Measurements from ENCODE around the gene PIGV.

DNA sequence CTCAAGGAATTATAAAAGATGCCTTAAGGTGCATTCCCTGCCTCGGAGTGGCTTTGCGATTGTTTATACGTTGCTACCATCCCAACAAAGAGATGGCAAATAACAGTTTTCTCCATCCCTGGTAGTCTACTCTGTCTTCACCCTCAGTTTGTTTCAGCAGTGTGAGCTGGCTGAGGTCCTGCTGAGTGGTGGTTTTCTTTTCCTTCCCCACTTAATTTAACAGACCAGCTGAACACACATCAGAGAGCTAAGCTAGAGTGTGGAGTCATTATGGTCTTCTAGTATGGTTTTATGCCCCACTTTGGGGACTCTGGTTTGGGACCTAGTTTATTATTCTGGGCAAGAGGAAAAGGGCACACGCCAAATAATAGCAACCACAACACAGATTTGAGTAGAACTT, 2.2 kb downstream of the PIGV start:
- TF ChIP-seq, protein P1, sequence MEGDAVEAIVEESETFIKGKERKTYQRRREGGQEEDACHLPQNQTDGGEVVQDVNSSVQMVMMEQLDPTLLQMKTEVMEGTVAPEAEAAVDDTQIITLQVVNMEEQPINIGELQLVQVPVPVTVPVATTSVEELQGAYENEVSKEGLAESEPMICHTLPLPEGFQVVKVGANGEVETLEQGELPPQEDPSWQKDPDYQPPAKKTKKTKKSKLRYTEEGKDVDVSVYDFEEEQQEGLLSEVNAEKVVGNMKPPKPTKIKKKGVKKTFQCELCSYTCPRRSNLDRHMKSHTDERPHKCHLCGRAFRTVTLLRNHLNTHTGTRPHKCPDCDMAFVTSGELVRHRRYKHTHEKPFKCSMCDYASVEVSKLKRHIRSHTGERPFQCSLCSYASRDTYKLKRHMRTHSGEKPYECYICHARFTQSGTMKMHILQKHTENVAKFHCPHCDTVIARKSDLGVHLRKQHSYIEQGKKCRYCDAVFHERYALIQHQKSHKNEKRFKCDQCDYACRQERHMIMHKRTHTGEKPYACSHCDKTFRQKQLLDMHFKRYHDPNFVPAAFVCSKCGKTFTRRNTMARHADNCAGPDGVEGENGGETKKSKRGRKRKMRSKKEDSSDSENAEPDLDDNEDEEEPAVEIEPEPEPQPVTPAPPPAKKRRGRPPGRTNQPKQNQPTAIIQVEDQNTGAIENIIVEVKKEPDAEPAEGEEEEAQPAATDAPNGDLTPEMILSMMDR (IDR thresholded peaks at IDR 0.05), result no peak
- no peak for TF ChIP-seq ZFX (IDR thresholded peaks at IDR 0.05; ENCODE audit: borderline replicate concordance)
